Activated naive CD4-positive, alpha-beta T cell treated with anti-CD3 and anti-CD28 coated beads, Interleukin-2, amount 10 ng/mL, durations not matched to agents 7 days and 5 days (primary cell): ENCODE data around the gene PEX10.
A peak's percentile ranks its signal among the peaks of the same experiment; 100 is the strongest.
"Not testable (repeated sequence)": the region's sequence is repeated elsewhere in the genome, so short reads cannot be mapped to it uniquely, and the experiment has no call there.

Experiments
- CTCF ChIA-PET: fragments of 350-600 bp; sonication (Branson Sonifier 250); formaldehyde crosslinking; loops from one replicate; lab custom pipeline; 2021; ENCODE audit warnings: antibody characterized with exemption; lab: Charles Lee
- DNase-seq: peaks from one replicate; pipeline ENCODE4 v3.0.0-alpha.2; 2020
- H3K27ac Mint-ChIP-seq: one replicate; pipeline ENCODE4 v1.8.0; 2021; ENCODE audit warnings: mild to moderate bottlenecking, moderate library complexity, mixed read lengths
- H3K27me3 Mint-ChIP-seq: one replicate; pipeline ENCODE4 v1.8.0; 2021; ENCODE audit warnings: mild to moderate bottlenecking, mixed read lengths
- H3K36me3 Mint-ChIP-seq: one replicate; pipeline ENCODE4 v1.8.0; 2021; ENCODE audit warnings: mixed read lengths
- H3K4me1 Mint-ChIP-seq: one replicate; pipeline ENCODE4 v1.8.0; 2021; ENCODE audit warnings: mixed read lengths
- H3K4me3 Mint-ChIP-seq: one replicate; pipeline ENCODE4 v1.8.0; 2021; ENCODE audit warnings: mild to moderate bottlenecking, moderate library complexity, mixed read lengths
- H3K9me3 Mint-ChIP-seq: one replicate; pipeline ENCODE4 v1.8.0; 2021; ENCODE audit warnings: mixed read lengths

Gene PEX10

DNA sequence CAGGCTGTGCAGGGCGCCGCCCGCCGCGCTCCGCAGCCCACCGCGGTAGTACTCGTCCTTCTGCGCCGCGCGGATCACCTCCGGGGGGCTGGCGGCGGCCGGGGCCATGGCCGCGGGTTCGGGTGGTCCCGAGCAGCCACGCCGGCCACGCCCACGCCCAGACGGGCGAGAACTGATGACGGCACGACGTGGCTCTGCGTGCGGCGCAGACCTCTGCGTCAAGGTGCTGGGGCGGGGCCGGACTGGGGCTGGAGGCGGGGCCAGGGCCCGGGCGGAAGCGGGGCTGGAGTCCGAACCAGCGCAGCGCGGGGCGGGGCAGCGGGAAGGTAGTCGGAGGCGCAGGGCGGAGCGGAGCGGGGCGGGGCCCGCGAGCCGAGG, at the start of gene PEX10:
Gene PEX10, minus strand, starts transcription at position 170 of the 378 bp plus-strand sequence. Its CDS starts 62 bp downstream, at position 108.
- no peaks in the 10 kb centered on the region for H3K9me3 Mint-ChIP-seq
- no peaks in the 10 kb centered on the region for H3K27me3 Mint-ChIP-seq
- peaks cover 46% of the 10 kb centered on the region for H3K4me1 Mint-ChIP-seq
- peak within 1 kb of the TSS; percentile 90 for H3K27ac Mint-ChIP-seq
- H3K4me3 Mint-ChIP-seq: peak within 1 kb of the TSS; percentile 84
- peak; percentile 99 for DNase-seq
- peaks cover 7% of the 10 kb centered on the region for H3K36me3 Mint-ChIP-seq
- CTCF ChIA-PET: interaction anchor here (0.6 to 1.7 kb wide), 3 partner anchors 31 to 217 kb away, joined by 3 to 16 read pairs (median 9); partner anchors contain the start of gene FAAP20

DNA sequence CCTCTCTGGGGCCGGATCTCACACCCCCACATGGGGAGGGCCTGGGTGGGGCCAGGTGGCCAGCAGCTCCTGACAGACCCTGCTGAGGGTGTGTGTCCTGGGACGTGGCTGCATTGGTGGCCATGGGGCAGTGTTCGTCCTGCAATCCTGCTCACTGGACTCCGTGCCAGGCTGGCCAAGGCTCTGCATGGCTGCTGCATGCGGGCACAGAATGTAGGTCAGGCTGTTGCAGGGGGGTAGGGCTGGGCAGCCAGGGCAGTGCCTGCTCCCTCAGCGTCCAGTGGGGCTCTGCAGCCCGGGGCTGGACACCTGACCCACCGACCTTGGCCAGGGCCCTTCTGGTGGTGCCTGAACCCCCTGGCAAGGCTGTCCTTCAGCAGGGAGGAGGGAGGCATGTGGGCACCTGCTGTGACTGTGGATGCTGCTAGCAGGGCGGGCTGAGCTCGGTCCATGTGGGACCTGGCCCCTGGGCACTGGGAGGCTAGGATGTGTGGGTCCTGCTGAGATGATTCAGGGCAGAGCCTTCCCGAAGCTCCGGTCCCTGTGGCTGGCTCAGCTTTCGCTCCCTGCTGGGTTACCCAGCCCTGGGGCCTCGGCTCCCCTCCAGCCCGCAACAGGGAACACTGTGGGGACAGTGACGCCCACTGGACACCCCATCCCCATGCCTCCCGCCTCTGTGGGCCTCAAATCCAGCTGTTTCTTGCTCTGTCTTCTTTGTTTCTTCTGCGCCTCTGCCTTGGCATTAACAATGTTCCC, 48.8 kb upstream of the PEX10 start:
- no peak for DNase-seq
- no peak overlapping the region for H3K4me3 Mint-ChIP-seq
- no peaks in the 10 kb centered on the region for H3K4me1 Mint-ChIP-seq
- peaks cover 18% of the 10 kb centered on the region for H3K27me3 Mint-ChIP-seq
- no peaks in the 10 kb centered on the region for H3K9me3 Mint-ChIP-seq
- H3K36me3 Mint-ChIP-seq: no peaks in the 10 kb centered on the region
- CTCF ChIA-PET: no interaction called here
- no peak overlapping the region for H3K27ac Mint-ChIP-seq

DNA sequence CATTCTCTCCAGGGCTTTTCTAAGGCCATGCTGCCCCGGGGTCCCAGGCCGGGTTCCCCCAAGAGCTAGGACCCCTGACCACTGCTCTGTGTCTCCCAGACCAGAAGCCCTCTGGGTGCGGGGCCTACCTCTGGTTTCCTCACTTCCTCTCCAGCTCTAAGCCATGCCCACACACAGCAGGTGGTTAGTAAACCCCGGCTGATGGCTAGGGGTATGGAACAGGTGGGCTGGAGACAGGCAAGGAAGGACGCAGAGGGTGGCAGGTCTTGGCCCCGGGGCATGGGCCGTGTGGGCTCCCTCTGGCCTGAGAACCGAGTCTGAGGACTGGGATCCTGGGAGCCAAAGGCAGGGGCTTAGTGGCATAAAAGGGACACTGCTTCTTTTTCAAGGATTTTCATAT, 47.8 kb upstream of the PEX10 start:
- CTCF ChIA-PET: no interaction called here
- Mint-ChIP-seq H3K4me1 (no peaks in the 10 kb centered on the region), H3K27ac (no peak overlapping the region), H3K27me3 (peaks cover 18% of the 10 kb centered on the region), H3K4me3 (no peak overlapping the region), H3K36me3 (no peaks in the 10 kb centered on the region), H3K9me3 (no peaks in the 10 kb centered on the region)
- DNase-seq: no peak

DNA sequence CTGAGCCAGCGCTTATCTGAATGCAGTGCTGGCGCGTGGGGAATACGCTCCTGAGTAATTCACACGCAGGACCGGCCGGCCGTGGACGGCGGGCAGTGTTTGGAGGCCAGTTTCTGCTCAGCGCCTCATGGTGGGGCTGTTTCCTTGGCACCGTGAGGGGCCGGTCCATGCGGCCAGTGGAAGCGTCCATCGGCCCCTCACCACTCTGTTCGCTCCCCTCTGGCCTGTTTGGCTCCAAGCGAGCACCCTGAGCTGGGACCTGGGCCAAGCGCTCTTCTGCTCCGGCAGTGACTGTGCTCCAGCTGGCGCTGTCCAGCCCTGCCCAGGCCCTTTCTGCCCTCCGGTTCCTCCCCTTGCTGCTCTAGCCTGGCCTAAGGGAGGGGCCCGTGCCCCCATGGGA, 47.4 kb upstream of the PEX10 start:
- Mint-ChIP-seq H3K9me3 (no peaks in the 10 kb centered on the region), H3K36me3 (no peaks in the 10 kb centered on the region), H3K27me3 (peaks cover 18% of the 10 kb centered on the region), H3K27ac (no peak overlapping the region), H3K4me1 (no peaks in the 10 kb centered on the region), H3K4me3 (no peak overlapping the region)
- no peak for DNase-seq
- CTCF ChIA-PET: no interaction called here

DNA sequence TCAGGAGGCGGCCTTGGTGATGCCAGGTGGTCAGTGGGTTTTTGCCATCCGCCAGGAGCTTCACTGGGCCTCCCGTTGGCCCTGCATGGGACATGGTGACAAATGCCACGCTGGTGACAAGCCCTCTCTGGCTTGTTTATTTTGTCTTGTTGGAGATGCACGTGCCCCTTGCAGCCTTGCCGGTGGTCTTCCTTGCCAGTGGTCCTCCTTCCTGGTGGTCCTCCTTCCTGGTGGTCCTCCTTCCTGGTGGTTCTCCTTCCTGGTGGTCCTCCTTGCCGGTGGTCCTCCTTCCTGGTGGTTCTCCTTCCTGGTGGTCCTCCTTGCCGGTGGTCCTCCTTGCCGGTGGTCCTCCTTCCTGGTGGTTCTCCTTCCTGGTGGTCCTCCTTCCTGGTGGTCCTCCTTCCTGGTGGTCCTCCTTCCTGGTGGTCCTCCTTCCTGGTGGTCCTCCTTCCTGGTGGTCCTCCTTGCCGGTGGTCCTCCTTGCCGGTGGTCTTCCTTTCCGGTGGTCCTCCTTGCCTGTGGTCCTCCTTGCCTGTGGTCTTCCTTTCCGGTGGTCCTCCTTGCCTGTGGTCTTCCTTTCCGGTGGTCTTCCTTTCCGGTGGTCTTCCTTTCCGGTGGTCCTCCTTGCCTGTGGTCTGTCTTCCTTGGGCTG, 46.9 kb upstream of the PEX10 start:
- H3K4me1 Mint-ChIP-seq, H3K36me3 Mint-ChIP-seq, DNase-seq, CTCF ChIA-PET, H3K27ac Mint-ChIP-seq, H3K9me3 Mint-ChIP-seq, H3K4me3 Mint-ChIP-seq: not testable (repeated sequence)
- H3K27me3 Mint-ChIP-seq: peaks cover 13% of the 10 kb centered on the region

DNA sequence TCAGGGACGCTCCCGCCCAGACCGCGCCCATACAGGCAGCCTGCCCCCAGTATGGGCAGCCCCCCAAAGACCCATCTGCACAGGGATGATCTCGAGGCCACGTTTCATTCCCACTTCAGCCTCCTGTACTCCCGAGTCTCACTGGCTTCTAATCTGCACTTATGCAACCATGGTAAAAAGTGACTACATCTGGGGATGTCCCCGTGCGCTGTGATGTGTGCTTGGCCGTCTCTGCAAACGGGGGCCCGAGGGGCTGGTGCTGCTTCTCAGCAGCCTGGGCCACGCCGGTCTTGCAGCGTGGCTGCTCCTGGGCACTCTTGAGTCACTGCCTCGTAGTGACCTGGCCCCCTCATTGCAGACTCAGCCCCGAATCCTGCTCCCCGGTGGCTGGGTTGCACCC, 46.3 kb upstream of the PEX10 start:
- Mint-ChIP-seq H3K4me3 (no peak overlapping the region), H3K4me1 (no peaks in the 10 kb centered on the region), H3K27ac (no peak overlapping the region), H3K36me3 (no peaks in the 10 kb centered on the region), H3K9me3 (no peaks in the 10 kb centered on the region), H3K27me3 (peaks cover 7% of the 10 kb centered on the region)
- DNase-seq: no peak
- CTCF ChIA-PET: no interaction called here

DNA sequence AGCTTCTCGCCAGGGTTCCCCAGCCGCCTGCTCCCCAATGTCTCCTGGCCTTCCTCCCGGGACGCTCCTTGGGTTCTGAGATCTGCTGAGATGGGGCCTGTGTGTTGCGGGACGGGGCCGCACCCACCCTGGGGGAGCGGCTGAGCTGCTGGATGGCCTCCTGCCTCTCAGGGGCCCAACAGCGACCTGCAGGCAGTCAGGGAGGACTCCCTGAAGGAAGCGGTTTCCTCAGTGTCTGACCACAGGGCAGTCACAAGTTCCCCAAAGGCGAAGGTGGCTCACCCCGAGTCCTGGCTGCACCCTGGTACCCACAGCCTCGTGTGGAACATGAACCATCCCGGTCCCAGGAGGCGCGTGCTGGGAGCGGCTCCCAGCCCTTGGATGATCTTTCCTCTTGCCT, 45.1 kb upstream of the PEX10 start:
- Mint-ChIP-seq H3K4me3 (no peak overlapping the region), H3K4me1 (no peaks in the 10 kb centered on the region), H3K36me3 (no peaks in the 10 kb centered on the region), H3K27me3 (no peaks in the 10 kb centered on the region), H3K27ac (no peak overlapping the region), H3K9me3 (no peaks in the 10 kb centered on the region)
- no peak for DNase-seq
- CTCF ChIA-PET: no interaction called here

DNA sequence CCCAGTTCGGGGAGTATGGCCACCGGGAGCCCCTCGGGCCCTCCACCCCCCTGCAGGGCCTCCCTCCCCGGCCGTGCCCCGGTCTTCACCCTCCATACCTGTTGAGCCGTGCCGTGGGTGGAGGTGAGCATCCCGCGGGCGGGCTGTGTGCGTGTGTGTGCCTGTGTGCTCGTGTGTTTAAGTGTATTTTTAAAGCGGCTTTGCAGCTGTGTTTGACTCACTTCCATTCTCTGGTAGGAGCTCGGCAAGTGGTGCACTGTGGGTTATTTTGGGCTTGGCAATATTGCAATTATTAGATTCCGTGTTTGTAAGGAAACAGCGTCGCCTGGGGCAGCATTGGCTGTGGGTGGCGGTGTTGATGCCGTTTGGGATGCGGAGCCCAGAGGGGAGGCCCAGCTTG, 43.4 kb upstream of the PEX10 start:
- H3K4me3 Mint-ChIP-seq: no peak overlapping the region
- DNase-seq: no peak
- H3K27ac Mint-ChIP-seq: no peak overlapping the region
- H3K27me3 Mint-ChIP-seq: no peaks in the 10 kb centered on the region
- no peaks in the 10 kb centered on the region for H3K9me3 Mint-ChIP-seq
- no peaks in the 10 kb centered on the region for H3K4me1 Mint-ChIP-seq
- CTCF ChIA-PET: no interaction called here
- H3K36me3 Mint-ChIP-seq: no peaks in the 10 kb centered on the region

DNA sequence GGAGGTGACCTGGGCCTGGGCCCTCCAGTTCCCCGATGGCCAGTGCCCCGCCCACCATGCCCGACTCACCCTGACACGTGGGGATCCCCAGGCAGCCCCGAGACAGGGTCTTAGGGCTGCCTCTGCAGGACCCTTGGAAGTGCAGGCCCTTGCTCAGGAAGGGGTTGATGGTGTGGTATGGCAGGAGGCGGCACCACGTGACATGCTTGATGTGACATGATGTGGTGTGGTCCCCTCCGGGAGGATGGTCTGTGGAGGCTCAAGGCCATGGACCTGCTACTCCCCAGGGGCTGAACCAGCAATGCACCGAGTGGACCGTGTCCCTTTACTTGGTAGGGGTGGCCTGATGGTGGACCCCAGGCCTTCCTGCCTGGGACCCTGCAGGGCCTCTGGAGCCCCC, 41.9 kb upstream of the PEX10 start:
- H3K36me3 Mint-ChIP-seq: no peaks in the 10 kb centered on the region
- no peak overlapping the region for H3K4me3 Mint-ChIP-seq
- H3K4me1 Mint-ChIP-seq: no peaks in the 10 kb centered on the region
- no peaks in the 10 kb centered on the region for H3K9me3 Mint-ChIP-seq
- DNase-seq: no peak
- no peak overlapping the region for H3K27ac Mint-ChIP-seq
- H3K27me3 Mint-ChIP-seq: no peaks in the 10 kb centered on the region
- CTCF ChIA-PET: no interaction called here

DNA sequence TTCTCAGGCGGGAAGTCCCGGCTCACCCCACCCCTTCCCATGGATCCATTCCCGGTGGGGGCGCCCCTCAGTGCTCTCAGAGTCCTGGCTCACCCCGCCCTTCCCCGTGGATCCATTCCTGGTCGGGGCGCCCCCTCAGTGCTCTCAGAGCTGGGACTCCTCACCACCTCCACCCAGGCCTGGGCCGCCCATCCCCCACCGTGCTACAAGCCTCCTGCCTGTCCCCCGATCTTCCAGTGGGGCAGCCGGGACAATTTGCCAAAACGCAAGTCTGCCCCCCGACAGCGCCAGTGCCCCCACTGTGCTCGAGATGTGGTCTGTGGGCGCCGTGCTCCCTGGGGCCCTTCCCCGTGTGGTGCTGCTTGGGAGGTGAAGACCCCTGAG, 40.6 kb upstream of the PEX10 start:
- Mint-ChIP-seq H3K4me1 (no peaks in the 10 kb centered on the region), H3K9me3 (no peaks in the 10 kb centered on the region), H3K4me3 (no peak overlapping the region), H3K27ac (no peak overlapping the region), H3K36me3 (no peaks in the 10 kb centered on the region), H3K27me3 (peaks cover 5% of the 10 kb centered on the region)
- no peak for DNase-seq
- CTCF ChIA-PET: no interaction called here

DNA sequence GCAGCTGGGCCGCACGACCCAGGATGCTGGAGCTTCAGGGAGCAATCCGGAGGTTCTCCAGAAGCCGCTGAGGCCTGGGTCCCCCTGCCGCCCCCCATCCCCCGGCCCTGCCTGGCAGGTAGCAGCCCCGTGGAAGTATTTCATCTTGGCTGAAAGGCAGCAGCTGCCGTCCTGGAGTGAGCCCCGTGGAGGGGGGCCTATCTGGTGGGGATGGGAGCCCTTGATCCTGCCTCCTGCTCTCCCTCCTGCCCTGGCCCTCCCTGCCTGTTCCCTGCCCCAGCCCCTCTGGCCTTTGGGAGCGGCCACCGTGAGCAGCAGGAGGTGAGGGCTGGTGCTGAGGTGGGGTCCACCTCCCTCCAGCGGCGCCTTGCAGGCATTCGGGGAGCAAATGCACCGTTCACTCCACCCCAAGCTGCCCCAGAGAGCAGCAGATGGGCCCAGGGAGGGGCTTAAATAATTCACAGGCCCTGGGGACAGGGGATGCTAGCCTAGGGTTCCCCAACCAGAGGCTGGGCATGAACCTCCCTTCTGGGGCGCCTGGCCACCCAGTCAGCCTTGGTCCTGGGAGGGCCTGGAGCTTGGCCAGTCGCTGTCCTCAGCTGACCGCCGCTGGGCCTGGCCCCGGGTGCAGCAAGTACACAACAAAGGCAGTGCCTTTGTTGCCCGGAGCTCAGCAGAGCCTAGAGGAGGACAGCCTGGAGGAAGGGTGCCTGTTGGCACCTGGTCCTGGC, 40.0 kb upstream of the PEX10 start:
- Mint-ChIP-seq H3K27ac (no peak overlapping the region), H3K4me1 (no peaks in the 10 kb centered on the region), H3K27me3 (peaks cover 11% of the 10 kb centered on the region), H3K4me3 (no peak overlapping the region), H3K36me3 (no peaks in the 10 kb centered on the region), H3K9me3 (no peaks in the 10 kb centered on the region)
- no peak for DNase-seq
- CTCF ChIA-PET: no interaction called here

DNA sequence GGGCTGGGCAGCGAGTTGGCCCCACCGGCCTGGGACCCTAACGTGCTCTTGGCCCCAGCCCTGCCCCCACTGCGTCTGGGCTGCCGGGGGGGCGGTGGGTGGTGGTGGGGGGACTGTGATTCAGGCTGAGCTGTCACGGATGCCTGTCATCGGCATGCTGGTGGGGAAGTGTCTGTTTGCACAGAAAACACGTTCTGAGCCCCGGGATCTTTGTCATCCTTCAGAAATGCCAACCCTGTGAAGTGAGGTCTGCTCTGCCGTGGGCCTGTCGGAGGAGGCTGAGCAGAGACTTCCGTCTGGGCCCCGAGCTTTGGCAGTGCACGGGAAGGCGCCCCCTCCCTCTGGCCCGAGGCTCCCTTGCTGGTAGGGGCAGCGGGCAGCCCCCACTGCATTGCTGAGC, 39.4 kb upstream of the PEX10 start:
- H3K36me3 Mint-ChIP-seq: no peaks in the 10 kb centered on the region
- no peak overlapping the region for H3K4me3 Mint-ChIP-seq
- no peak for DNase-seq
- H3K4me1 Mint-ChIP-seq: no peaks in the 10 kb centered on the region
- H3K27ac Mint-ChIP-seq: no peak overlapping the region
- H3K9me3 Mint-ChIP-seq: no peaks in the 10 kb centered on the region
- CTCF ChIA-PET: no interaction called here
- peaks cover 17% of the 10 kb centered on the region for H3K27me3 Mint-ChIP-seq

DNA sequence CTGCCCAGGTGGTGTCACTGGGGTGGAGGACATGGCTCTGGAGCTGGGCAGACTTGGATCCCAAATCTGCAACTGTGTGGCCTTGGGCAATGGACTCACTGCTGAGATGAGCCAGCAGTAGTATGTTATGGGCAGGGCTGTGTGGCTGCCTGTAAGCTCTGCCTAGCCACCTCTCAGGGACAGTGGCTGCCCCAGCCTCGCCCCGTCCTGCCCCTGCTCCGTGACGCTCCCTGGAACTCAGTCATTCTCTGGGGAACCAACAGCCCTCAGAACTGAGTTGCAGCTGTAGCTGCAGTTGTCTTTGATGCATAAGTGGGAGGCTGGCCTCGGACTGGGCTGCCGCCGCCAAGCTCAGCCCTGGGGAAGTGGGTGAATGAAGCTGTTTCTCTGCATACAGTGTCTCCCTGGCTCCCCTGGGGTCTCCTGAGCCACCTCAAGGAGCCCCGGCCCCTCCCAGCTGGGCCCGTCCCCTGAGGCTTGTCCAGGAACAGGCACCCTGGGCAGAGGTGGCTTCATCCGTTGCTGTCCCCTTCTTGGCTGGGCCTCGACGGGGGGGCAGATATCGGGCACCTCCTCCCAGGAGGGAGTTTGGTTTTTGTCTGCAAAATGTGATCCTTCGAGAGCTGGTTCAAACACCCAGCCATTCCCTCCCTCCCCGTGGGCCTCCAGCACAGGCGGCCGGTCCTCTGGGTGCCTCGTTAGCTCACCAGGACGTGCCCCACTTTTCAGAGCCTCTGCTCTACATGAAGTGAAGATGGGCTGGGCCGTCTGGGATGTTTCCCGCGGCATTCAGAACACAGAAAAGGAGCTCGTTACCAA, 37.5 kb upstream of the PEX10 start:
- Mint-ChIP-seq H3K36me3 (no peaks in the 10 kb centered on the region), H3K4me3 (no peak overlapping the region), H3K27me3 (peaks cover 33% of the 10 kb centered on the region), H3K4me1 (no peaks in the 10 kb centered on the region), H3K9me3 (no peaks in the 10 kb centered on the region), H3K27ac (no peak overlapping the region)
- no peak for DNase-seq
- CTCF ChIA-PET: no interaction called here

DNA sequence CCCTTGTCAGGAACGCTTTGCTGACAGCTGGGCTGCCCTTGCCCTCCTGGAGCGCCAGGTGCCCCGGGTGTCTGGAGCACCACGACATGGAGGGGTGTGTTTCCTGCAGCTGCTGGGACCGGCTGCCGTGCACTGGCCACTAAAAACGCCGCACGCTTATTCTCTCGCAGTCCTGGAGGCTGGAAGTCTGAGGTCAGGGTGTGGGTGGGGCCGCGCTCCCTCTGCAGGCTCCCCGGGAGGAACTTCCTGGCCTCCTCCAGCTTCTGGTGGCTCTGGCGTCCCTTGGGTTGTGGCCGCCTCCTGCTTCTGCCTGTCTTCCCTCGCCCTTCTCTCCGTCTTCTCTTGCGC, 35.7 kb upstream of the PEX10 start:
- no peak for DNase-seq
- Mint-ChIP-seq H3K4me1 (no peaks in the 10 kb centered on the region), H3K4me3 (no peak overlapping the region), H3K27me3 (peaks cover 48% of the 10 kb centered on the region), H3K9me3 (no peaks in the 10 kb centered on the region), H3K27ac (no peak overlapping the region), H3K36me3 (no peaks in the 10 kb centered on the region)
- CTCF ChIA-PET: no interaction called here
